Femur (tissue), 1 donor: ENCODE data around the gene ZNF792.
"Not testable (repeated sequence)": the region's sequence is repeated elsewhere in the genome, so short reads cannot be mapped to it uniquely, and the experiment has no call there.

ENCODE experiments used
- DNase-seq: peaks from one replicate; pipeline ENCODE4 v3.0.0-alpha.2; 2017

ZNF792 gene

GRCh38 chr19:34963573-34964406 lies at the start of gene ZNF792:
TSS of gene ZNF792 (minus strand) at chr19:34964229. CDS start at chr19:34963662, 567 bp downstream.
- peak; percentile 71 for DNase-seq

GRCh38 chr19:35013041-35013819 lies 49.2 kb upstream of the ZNF792 start:
- peak; percentile 84 for DNase-seq

- DNase-seq = no peak
Observed at GRCh38 chr19:35011737-35012682, 48.0 kb upstream of the ZNF792 start.

DNA sequence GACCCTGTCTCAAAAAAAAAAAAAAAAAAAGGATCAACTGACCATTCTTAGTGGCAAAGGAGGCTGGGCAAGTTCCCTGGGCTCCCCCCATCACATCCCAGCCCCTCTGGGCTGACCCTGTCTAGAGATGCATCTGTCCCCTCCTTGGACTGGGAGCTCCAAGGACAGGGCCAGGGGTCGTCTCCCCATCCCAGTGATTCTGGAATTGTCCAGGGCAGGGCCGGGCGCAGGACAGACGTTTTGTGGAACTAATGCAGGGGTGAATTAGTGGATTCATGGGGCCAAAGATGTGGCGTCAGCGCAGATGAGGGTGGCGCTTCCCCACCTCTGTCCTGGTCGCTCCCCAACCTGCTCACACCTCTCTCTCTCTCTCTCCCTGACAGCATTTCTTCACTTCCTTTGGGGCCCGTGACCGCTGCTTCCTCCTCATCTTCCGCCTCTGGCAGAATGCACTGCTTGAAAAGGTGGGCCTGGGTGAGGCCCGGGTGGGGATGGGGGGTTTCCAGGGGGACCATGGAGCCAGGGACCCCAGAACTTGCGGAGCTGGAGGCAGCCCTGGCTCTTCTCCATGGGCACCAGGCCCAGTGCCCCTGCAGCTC lies 47.2 kb upstream of the ZNF792 start:
- DNase-seq = no peak

- no peak for DNase-seq
Observed at GRCh38 chr19:35009424-35010415, 45.7 kb upstream of the ZNF792 start.

GRCh38 chr19:35008891-35009341 lies 44.9 kb upstream of the ZNF792 start:
- no peak for DNase-seq

DNA sequence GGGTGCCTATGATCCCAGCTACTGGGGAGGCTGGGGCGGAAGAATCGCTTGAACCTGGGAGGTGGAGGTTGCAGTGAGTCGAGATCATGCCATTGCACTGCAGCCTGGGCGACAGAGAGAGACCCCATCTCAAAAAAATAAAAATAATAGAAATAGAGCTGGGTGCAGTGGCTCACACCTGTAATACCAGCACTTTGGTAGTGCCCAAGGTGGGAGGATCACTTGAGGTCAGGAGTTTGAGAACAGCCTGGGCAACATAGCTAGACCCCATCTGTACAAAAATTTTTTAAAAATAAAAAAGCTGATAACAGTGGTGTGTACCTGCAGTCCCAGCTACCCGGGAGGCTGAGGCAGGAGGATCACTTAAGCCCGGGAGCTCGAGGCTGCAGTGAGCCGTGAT lies 43.4 kb upstream of the ZNF792 start:
- not testable (repeated sequence) for DNase-seq

DNA sequence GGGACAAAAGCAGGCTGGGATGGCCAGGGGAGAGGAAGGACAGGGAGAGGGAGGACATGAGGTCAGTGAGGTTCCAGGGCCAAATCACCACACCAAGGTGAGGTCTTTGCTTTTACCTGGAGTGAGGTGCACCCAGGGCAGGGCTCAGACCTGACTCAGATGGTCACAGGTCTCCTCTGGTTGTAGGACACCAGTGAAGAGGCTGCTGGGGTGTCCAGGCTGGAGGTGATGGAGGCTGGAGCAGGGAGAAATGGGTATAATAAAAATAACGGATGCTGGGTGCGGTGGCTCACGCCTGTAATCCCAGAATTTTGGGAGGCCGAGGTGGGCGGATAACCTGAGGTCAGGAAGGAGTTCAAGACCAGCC lies 43.0 kb upstream of the ZNF792 start:
- no peak for DNase-seq

- DNase-seq = no peak
Observed at GRCh38 chr19:35006342-35006998, 42.4 kb upstream of the ZNF792 start.

DNA sequence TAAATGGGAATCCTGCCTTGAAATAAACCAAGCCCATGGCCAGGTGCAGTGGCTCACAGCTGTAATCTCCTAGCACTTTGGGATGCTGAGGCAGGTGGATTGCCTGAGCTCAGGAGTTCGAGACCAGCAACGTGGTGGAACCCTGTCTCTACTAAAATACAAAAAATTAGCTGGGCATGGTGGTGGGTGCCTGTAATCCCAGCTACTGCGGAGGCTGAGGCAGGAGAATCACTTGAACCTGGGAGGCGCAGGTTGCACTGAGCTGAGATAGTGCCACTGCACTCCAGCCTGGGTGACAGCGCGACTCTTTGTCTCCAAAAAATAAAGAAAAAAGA lies 41.9 kb upstream of the ZNF792 start:
- not testable (repeated sequence) for DNase-seq

DNA sequence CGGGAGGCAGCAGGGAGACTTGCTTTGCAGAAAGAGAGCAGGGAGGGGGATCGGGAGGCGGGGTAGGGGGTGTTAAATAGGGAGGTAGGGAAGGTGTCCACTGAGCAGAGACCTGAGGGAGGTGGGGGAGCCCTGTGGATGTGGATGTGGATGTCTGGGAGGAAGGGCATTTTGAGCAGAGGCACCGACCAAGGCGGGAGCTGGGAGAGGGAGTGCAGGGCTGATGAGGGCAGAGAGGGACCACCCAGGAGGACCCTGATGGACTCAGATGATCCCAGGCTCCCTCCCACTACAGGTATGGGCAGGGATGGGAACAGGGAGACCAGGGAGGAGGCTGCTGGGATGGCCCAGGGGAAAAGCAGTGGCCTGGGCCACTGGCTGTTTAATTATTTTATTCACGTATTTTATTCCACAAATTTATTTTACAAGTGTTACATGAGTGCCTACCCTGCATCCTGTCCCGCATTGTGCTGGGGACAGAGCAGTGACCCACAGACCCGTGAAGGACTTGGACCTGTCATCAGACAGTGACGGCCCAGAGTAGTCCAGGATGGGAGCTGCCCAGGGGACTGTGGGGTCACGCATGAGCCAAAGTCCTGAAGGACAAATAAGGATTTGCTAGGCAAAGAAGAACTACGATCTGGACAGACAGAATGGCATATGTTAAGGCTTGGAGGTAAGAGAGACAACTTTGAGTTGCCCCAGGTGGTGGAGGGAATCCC lies 41.4 kb upstream of the ZNF792 start:
- no peak for DNase-seq

DNA sequence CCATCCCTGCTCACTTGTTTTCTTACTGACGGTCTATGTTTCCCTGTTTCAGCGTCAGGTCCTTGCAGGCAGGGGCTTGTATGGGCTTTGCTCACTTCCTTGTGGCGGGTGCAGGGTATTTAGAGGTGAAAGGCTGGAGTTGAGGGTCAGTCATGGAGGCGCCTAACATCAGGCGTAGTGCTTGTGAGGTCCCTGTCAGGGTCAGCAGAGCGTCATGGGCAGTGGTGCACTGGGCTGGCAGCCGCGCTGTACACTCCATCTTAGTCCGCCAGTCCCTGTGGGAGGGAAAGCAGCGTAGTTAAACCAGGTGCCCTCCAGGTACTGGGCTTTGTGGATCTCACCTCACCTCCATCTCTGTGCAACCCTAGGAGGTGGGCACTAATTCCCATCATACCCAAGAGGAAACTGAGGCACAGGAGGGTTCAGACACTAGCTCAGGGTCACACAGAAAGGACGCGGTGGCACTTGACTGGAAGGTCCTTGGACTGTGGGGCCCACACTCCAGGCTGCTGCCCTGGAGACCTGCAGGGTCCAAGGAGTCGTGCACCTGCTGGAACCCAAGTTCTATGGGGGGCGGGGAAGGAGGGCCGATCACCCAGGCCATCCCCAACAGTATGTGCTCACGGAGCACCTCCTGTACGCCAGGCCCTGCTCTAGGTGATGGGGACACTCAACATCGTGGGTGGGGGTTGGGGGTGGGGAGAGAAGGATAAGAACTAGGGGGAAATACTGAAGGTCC lies 40.7 kb upstream of the ZNF792 start:
- no peak for DNase-seq

DNA sequence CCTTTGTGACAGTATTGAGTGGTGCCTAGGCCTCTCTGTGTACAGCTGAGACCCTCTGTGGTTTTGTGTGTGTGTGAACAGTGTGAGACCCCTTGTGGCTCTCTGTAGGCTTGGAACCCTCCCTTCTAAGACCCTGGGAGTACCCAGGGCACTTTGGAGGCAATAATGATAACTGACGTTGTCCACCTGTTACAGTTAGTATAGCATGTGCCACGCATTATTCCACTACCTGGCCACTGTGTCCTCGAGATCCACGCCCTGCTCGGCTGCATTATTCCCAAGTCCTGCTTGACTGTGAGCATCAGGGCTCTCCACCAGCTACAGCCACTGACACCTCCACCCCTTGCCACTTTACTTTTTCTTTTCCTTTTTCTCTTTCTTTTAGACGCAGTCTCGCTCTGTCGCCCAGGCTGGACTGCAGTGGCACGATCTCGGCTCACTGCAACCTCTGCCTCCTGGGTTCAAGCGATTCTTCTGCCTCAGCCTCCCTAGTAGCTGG lies 38.1 kb upstream of the ZNF792 start:
- no peak for DNase-seq

DNA sequence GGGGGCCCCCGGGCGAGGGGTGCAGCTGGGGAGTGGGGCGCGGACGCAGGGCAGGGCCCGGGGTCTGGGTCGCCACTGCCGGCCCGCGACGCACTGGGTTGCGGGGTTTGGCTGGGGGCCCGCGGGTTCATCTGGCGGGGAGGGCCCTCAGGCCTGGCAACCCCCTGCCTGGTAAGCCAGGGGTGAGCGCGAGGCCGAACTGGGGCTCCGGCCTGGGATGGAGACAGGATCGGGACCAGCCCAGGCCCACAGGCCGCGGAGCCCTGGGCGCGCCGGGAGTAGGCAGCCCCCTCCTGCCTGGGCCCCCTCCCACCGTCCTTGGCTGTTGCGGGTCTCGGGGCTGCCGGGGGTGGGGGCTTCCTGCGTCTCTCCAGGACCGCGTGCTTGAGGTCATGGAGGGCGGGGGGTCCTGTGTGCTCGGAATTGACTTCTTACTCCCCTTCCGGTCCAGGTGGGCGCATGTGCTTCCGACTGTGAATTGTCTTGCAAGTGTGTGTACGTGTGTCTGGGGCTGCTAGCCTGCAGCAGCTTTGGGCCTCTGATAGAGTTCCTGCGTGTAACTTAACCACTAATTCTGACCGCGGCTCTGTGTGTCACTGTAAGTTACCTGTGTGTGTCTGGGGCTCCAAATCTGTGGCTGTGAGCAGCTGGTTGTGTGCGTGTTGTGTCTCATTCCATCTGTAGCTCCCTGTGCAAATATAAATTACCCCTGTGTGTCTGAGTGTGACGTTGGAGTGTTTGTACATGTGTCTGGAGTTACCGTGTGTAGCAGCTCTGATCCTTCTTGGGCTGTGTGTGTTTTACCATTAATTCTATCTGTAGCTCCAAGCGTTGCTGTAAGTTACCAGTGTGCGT lies 36.8 kb upstream of the ZNF792 start:
- peak; percentile 71 for DNase-seq

- no peak for DNase-seq
Observed at GRCh38 chr19:35000338-35000646, 36.3 kb upstream of the ZNF792 start.

- peak; percentile 93 for DNase-seq
Observed at GRCh38 chr19:34999498-35000337, 35.7 kb upstream of the ZNF792 start, which contains the start of gene GRAMD1A. TSS of gene GRAMD1A (plus strand) at chr19:35000323. CDS start at chr19:35000479, 156 bp downstream.
